Measurements from ENCODE around the gene BCR.
A peak's percentile ranks its signal among the peaks of the same experiment; 100 is the strongest.
"Not testable (repeated sequence)": the region's sequence is repeated elsewhere in the genome, so short reads cannot be mapped to it uniquely, and the experiment has no call there.

Gene BCR

DNA sequence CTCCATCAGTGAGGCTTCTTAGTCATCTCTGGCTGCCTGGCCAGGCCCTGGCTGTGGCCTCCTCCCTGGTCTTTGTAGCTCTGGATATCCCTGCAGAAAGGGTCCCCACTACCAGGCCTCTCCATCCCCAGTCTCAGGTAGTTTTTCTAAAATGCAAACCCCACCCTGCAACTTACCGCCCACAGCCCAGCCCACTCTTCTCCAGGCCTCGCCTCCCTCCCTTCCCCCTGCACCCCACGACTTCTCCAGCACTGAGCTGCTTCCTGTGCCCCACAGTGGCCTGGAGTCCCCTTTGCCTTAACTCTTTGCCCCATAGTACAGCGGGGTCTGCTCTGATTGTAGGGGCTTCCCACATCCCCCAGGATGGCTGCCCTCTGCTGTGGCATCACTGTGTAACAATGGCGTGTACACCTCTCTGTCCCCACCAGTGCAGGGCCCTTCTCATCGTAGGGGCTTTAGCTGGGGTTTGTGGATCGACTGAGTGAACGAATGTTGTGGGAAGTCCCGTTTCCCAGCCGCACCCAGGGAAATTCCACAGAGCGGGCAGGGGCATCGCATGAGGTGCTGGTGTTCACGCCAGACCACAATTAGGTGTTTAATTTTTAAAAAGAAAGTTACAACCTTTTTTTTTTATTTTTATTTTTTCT lies 111.6 kb downstream of the BCR start:
- DNase-seq = no peak

DNA sequence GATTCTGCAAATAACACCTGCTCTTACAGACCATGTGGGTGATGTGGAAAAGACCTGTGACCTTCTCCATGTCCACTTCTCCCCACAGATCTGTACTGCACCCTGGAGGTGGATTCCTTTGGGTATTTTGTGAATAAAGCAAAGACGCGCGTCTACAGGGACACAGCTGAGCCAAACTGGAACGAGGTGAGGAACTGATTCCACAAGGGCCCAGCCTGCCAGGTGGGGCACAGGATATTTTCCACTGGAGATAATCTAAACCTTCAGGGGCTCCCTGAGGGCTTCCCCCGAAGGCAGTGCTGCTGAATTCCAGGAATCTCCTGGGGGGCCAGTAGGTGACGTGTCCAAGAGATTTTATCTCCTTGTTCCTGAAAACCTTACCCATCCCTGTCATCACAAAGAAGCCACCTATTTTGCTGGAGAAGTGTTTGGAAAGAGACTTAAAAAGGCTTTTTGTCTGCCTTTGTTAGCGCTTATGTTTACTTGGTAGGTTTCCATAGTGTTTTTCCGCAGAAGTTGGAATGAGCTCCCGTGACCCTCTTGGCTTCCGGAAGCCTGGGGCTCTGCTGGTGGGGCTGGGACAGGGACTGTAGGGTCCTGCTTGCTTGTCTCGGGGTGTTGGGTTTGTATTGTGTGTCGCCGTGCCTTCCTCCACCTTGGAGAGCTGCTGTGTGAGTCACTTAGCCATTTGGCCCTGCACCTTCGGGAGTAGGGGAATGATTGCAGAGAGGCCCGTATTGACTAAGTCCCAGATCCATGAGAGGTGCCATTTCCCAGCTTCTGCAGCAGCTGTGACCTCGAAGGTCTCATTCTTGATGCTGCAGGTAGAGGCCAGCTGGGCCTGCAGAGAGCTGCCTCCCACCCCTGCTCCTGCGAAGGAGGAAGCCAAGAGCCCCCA lies 112.4 kb downstream of the BCR start:
- DNase-seq = no peak

DNA sequence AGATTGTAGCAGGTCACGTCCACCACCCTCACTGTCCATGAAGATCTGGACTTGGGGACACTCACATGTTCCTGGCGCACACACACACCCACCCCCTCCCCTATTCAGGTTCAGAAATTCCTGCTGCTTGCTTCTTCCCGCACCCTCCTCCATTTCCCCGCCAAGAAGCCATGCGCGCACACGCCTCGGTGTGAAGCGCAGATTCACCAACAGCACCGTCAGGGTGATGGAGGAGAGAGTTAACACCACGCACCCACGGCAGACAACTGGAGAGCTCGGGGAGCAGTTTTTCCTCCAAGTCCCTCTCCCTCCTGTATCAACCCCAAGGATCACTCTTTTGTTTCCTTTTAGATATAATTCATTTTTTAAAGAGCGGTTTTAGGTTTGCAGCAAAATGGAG lies 113.4 kb downstream of the BCR start:
- DNase-seq = no peak

DNA sequence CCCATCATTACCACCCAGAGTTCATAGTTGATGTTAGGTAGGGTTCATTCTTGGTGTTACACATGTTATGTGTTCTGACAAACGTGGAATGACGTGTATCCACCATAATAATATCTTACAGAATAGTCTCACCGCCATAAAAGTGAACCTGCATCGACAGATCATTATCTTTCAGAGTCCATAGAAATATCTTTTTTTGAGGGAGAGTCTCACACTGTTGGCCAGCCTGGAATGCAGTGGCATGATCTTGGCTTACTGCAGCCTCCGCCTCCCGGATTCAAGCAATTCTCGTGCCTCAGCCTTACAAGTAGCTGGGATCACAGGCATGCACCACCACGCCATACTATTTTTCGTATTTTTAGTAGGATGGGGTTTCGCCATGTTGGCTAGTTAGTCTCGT lies 113.9 kb downstream of the BCR start:
- no peak for DNase-seq

DNA sequence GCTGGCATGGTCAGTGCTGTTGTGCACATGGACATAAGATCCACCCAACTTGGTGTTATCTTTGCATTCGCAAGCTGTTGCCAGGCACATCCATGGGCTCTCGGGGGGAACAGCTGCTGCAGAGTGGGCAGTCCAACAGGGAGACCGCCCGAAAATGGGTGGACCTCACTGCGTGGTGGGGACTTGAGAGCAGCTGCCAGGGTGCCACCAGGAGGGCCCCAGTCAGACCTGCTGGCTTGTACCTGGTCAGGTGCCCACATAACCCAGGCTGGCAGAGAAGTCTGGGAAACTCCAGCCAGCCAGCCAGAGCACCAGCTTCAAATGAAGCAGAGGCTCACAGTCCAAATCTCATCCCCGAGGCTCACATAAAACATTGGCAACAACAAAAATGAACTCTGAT lies 120.2 kb downstream of the BCR start:
- DNase-seq = no peak

DNA sequence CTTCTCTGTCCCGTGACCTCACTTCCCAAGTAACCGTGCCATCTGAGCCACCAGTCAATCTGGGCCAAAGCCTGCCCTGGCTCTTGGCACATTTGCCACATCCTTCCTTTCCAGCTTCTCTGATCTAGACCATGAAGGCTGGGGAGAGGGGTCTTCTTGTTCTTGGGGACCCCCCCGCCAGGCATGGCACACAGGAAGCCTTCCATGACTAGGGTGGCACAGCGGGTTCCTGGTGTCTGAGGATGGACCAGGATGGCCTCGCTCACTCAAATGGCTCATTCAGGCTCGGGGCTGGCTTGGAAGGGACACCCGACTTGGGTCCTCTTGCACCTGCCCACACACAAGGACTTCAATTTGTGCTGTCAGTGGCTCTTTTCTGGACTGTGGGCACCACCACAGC lies 121.3 kb downstream of the BCR start:
- DNase-seq = no peak

DNA sequence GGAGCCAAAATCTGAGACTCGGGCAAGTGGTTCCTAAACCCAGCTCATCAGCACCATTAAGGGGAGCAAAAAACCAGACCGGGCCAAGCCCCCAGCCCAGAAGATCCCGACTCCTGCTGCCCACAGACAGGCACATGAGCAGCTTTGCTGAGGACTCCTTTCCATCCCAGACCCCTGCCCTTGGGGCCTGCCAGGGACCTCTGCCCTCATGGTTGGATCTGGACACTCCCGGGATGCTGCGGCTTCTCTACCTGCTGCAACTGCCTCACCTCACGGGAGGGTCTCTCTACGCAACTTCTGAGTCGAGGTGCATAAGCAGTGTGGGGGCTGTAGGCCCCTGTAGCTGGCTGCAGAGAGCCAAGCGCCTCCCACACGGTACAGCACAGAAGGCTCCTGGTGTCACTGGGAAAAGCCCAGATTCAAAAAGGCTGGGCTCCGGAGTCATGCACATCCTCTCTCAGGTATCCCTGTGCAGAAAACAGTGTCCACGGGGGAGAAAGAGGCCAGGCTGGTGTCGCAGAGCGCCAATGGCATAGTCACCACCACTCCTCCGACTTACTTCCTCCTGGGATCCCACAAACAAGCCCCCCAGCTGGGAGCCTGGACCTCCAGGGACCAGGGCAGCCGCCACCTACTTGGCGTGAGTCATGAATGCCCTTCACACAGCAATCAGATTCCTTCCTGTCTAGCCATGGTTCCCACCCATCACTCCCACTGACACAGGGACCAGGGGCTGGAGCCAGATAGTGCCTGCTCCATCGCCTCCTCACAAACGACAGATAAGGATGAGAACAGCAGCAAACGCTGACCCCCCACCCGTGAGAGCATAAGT lies 122.1 kb downstream of the BCR start:
- DNase-seq = no peak

DNA sequence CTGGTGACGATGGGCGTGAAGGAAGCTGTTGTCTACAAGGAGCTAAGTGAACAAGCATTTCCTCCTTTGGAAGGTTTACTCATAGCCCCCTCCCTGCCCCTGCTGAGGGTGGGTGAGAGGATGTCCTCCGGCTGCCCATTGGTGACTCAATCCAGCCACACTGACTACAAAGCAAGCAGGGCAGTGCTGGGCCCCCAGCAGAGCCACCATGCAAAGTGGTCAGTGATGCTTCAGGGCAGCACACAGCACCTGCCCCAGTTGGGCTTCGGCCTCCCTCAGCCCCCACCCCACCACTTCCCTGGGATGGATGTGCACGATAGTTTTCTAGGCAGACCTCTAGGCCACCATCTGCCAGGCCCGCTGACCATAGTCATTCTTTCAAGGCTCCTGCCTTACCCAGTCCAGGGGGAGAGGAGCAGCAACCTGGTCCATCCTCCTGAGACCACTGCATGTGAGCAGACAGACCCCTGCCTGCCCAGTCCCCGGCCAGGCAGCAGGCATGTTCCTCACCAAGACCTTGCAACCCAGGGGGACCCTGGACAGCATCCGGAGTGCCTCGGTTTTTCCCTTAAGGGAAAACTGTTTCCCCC lies 125.1 kb downstream of the BCR start:
- DNase-seq = no peak

DNA sequence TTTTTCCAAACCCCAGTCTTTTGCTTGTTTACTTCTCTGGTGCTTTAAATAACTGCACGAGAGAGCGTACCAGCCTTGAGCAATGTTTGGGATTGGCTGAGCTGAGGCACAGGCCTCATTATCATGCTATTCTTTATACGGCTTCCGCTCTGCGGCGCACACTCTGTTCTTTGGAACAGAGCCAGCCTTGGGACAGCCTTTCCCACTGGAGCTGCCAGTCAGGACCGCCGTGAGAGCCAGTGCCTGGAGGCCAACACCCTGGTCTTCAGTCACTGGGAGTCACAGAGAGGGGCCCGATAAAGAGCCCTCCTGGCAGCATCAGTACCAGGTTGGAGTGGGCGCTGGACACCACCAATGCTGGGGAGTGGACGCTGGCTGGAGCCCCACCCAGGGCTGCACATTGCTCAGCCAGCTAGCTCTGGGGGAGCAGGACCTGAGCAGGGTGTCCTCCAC lies 125.6 kb downstream of the BCR start:
- no peak for DNase-seq

DNA sequence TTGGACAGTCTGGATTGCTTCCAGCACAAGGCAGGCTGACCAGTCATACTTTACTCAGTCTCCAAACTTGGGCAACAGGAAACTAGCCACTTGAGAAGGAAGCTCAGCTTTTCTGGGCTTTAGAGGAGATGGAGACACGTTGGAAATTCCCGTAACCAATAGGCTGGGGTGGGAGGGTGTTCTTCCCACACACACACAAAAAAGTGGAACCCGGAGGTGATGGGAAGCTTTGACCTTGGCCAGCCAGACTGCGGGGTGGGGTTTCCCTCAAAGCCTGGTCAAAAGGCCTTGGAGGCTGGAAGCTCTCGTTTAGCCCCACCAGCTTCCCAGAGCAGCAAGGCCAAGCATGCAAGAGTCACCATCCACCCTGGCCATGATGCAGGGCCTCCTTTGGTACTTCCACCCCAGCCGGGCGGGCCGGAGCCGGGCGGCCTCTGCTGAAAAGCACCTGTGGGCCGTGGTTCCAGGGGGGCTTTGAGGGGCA lies 126.2 kb downstream of the BCR start:
- DNase-seq = no peak

DNA sequence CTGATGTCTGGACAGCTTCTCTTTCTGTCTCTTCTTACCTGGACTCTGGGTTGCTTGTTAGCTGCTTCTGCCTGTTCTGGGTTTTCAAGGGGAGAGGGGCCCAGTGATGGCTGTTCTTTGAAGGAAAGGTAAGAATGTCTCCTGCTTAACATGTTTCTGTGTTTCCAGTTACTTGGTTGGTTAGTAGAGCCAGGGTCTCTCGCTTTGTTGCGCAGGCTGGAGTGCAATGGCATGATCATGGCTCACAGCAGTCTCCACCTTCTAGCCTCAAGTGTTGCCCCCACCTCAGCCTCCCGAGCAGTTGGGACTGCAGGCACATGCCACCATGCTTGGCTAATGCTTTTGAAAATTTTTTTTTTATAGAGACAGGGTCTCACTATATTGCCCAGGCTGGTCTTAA lies 126.6 kb downstream of the BCR start:
- no peak for DNase-seq

DNA sequence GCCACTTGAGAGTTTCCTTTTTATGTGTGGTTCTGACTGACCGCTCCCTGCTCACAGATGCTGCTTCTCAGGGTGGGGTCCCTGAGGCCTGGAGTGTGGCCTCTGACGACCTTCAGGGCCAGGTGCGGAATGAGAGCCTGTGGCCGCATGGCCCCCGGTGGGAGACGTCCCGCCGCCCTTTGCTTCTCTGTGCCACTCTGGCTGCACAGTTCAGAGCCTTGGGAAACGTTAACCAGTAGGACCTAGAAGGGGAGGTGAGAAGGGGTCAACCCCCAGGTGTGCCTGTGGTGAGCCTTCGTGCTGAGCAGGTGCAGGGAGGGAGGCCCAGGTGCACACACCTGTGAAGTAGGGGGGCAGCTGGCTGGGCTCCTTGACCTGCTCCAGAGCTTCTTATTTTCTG lies 127.2 kb downstream of the BCR start:
- DNase-seq = not testable (repeated sequence)

DNA sequence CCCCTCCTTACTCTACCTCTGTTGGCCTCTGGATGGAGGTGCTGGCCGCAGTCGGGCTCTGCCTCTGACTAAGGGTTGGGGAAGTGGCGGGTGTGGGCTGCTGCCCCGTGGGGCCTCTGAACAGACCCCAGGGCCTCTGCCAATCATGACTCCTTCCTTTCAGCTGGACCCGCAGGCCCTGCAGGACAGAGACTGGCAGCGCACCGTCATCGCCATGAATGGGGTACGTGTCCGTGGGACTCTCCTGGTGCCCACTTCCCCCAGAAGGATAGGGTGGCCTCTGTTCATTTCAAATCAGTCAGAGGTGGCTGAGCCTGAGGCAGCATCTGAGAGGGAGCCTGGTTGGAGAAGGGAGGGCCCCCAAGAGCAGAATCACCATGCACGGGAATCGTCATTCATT lies 129.0 kb downstream of the BCR start:
- not testable (repeated sequence) for DNase-seq

DNA sequence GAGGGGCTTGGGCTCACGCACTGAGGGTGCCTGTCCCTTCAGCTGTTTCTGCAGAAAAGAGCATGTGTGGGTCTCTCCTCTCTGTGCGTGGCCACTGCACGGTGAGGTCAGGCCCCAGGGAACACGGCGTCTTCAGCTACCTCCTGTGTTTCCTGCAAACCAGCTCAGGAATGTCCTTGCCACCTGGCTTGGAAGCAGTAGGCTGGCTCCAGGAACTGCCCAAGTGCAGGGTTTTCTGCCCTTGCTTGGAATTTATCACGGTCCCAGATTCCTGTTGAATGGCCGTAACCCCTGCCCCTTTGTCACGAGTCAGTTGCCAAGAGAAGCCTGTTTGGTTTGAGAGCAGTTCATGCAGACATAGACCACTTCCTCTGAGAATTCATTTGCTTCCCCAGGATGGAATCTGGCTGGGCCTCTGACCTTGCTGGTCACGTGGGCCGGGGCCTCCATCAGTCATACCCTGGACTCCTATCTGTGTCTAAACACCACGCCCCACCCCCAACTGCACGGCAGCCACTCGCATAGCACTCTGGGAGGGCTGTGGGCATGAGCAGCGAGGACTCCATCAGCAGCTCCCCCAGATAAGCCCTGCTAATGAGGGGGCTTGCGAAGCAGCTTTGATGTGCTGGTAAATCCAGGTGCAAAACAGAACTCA lies 130.3 kb downstream of the BCR start:
- DNase-seq = not testable (repeated sequence)

DNA sequence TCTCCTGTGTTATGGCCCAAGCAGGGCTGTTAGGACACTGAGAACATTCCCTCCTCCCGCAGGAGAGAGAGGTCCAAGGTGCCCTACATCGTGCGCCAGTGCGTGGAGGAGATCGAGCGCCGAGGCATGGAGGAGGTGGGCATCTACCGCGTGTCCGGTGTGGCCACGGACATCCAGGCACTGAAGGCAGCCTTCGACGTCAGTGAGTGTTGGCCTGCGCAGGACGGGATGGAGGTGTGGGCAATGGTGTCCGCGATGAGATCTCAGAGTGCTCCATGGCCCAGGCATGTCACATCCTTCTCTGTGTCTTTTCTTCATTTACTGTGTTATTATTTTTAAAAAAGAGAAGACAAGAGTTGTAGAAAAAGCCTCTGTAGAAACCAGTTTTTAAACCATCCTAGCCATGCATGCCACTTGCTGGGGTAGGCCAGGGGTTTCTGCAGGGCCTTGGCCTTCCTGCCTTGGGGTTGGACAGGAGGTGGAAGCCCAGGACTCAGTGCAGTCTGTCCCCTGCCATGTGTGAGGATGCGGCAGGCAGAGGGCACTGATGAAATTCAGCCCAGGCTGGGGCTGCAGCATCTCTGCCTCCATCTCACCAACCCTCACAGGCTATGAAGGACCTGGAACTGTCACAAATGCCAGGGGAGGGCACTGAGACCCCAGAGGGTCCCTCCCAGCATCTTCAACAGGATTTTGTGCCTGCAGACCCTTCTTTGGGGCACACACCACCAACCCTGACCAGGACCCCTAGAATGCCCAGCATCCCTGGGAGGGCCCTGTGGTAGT lies 131.5 kb downstream of the BCR start:
- DNase-seq = not testable (repeated sequence)

DNA sequence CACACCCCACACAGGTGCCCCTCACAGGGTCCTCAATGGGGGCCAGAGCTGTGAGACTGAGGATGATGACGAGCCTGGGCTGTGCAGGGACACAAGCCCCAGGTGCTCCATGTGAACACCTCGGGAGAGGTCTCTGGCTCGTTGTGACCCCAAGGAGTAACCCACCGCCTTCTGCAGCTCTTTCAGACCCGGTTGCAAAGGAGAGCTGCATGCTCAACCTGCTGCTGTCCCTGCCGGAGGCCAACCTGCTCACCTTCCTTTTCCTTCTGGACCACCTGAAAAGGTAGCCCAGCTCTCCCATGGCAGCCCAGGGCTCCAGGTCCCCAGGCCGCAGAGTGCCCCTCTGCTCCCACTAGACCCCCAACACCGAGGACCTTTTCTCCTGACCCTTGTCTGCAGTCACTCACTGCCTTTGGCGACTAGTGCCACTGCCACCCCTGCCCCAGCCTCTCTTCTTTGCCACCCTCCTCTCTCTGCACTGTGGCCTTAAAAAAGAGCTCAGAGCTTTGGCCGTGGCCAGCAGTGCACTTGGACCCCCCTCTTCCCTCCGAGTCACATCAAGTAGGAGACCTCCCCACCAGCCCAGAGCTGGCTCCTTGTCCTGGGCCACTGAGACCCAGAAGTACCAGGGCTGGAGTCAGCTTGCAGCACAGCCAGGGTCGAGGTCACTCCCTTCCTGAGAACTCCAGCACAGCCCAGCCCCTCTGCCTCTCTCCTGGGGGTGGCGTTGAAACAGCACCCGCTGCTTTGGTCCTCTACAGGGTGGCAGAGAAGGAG lies 133.7 kb downstream of the BCR start:
- DNase-seq = no peak

DNA sequence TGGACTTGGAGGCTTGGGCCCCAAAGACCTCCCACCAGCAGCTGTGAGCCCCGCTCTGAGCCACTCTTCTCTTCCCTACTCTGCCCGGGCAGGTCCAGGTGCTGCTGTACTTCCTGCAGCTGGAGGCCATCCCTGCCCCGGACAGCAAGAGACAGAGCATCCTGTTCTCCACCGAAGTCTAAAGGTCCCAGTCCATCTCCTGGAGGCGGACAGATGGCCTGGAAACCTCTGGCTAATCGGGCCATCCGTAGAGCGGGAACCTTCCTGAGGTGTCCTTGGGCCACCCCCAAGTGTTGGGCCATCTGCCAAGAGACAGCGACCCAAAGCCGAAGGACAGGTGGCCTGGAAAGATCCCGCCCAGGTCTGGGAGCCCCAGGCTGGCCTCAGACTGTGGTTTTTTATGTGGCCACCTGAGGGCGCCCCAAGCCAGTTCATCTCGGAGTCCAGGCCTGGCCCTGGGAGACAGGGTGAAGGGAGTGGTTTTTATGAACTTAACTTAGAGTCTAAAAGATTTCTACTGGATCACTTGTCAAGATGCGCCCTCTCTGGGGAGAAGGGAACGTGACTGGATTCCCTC lies 135.1 kb downstream of the BCR start:
- peak; percentile 73 for DNase-seq

DNA sequence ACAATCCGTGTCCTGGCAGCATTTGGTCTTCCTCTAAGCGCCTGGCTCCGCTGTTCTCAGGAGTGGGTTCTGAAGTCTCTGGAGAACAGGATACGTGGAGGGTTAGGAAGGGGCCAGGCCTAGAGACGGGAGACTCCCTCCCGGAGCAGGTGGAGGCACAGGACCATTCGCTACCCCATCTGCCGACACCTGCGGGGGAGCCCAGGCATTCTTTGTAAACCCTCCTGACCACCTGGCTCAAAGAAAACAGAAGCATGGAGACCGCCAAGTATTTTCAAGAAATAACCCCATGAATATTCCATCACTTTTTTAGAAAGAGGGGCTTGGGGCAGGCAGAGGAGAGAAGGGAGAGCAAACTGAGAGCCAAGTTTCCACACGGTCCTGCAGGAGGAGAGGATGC lies 136.3 kb downstream of the BCR start:
- not testable (repeated sequence) for DNase-seq

DNA sequence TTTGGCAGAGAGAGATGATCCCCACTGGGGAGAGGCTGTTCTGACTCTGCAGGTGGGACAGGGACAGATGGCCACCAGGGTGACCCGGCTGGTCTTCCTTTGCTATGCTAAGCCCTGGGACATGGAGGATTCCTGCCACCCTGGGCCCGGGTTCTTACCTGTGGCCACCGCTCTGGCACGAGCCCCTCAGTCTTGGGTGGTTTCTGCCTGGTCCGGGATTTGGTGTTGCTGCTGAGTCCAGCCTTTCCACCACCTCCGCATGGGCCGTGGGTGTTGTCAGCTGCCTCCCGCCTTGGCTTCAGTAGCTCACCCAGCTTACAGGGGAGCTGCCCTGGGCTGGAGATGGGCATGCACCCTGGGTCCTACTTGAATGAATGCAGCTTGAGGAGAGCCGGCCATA lies 138.0 kb downstream of the BCR start:
- DNase-seq = not testable (repeated sequence)

DNA sequence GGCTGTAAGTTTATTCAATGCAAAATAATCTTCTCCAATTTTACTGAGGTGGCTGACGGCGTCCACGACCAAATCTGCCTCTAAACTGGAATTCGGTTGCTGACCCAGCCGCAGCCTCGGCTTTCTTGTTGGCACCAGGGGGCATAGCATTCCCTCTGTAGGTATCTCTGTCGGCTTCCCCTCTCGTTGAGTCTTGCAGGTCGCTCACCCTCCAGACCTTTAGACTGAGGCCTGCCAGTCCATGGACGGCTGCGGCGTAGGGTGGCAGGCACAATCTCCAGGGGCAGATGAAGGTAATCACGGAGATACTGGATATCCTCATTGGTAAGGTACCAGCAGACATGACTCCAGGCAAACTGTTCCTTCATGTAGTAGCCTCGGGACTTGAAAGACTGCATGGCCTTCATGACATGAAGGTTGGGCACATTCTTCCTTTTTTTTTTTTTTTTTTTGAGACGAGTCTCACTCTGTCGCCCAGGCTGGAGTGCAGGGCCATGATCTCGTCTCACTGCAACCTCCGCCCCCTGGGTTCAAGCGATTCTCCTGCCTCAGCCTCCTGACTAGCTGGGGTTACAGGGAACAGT lies 142.3 kb downstream of the BCR start:
- not testable (repeated sequence) for DNase-seq
